Naive thymus-derived CD4-positive, alpha-beta T cell (primary cell): Measurements from ENCODE around the gene GLT6D1. TPM values are rescaled to one million over a fixed set of nuclear protein-coding genes. Genes with fewer than 3 reads are reported as not detected.

Source experiments
- ATAC-seq: fragments of 150-1000 bp; cut with Tn5 transposase; 2 replicates; pipeline ENCODE4 v1.10.0; 2021; ENCODE audit warnings: mild to moderate bottlenecking, moderate library complexity
- CTCF ChIA-PET: fragments of 350-600 bp; sonication (Branson Sonifier 250); formaldehyde crosslinking; loops from one replicate; lab custom pipeline; 2021; ENCODE audit warnings: antibody characterized with exemption; lab: Charles Lee
- POLR2A ChIA-PET: fragments of 350-600 bp; sonication (Branson Sonifier 250); formaldehyde crosslinking; loops from one replicate; lab custom pipeline; 2021; ENCODE audit warnings: antibody characterized with exemption, inconsistent platforms; lab: Charles Lee
- DNase-seq, 9 donors: peaks; one replicate each; pipeline versions ENCODE4 v3.0.0 to v3.0.0-alpha.2; 2020 to 2022; ENCODE audit warnings: mixed read lengths in 1 of 9
- H3K27ac ChIP-seq: one replicate; pipeline ENCODE4 v1.7.0; 2013; ENCODE audit warnings: mild to moderate bottlenecking, low read depth, low read length, moderate library complexity
- H3K27me3 ChIP-seq, 2 donors: one replicate each; pipeline ENCODE4 v1.7.0; 2013; ENCODE audit warnings: low read length in 2 of 2, mild to moderate bottlenecking in 2 of 2, moderate library complexity in 2 of 2; ENCODE audit not compliant: control insufficient read depth in 2 of 2, insufficient read depth in 2 of 2
- H3K36me3 ChIP-seq, 3 experiments: 1 replicate in 2 of 3; 2 replicates in 1 of 3; pipeline ENCODE4 v1.7.0; 2013; ENCODE audit warnings: low read length in 3 of 3, mild to moderate bottlenecking in 3 of 3, moderate library complexity in 1 of 3; ENCODE audit not compliant: insufficient read depth in 3 of 3, control insufficient read depth in 2 of 3
- H3K4me1 ChIP-seq, 2 donors: one replicate each; pipeline ENCODE4 v1.7.0; 2013; ENCODE audit warnings: low read length in 2 of 2, mild to moderate bottlenecking in 2 of 2, moderate library complexity in 1 of 2; ENCODE audit not compliant: control insufficient read depth in 2 of 2, insufficient read depth in 2 of 2
- H3K4me3 ChIP-seq: 2 replicates; pipeline ENCODE4 v1.7.0; 2013; ENCODE audit warnings: mild to moderate bottlenecking, low read length
- H3K9me3 ChIP-seq, 3 experiments: 1 replicate in 2 of 3; 2 replicates in 1 of 3; pipeline ENCODE4 v1.7.0; 2013; ENCODE audit warnings: low read length in 3 of 3; ENCODE audit not compliant: control insufficient read depth in 2 of 3
- H3K27ac Mint-ChIP-seq, 9 donors: one replicate each; pipeline ENCODE4 v1.8.0; 2020 to 2022; ENCODE audit warnings: mixed read lengths in 9 of 9, mild to moderate bottlenecking in 8 of 9, moderate library complexity in 5 of 9, inconsistent platforms in 2 of 9
- H3K27me3 Mint-ChIP-seq, 5 donors: one replicate each; pipeline ENCODE4 v1.8.0; 2021 to 2022; ENCODE audit warnings: mixed read lengths in 5 of 5, mild to moderate bottlenecking in 1 of 5
- H3K36me3 Mint-ChIP-seq, 5 donors: one replicate each; pipeline ENCODE4 v1.8.0; 2020 to 2022; ENCODE audit warnings: mixed read lengths in 5 of 5, mild to moderate bottlenecking in 3 of 5, inconsistent platforms in 1 of 5
- H3K4me1 Mint-ChIP-seq, 7 donors: one replicate each; pipeline ENCODE4 v1.8.0; 2020 to 2022; ENCODE audit warnings: mixed read lengths in 7 of 7, mild to moderate bottlenecking in 3 of 7, inconsistent platforms in 1 of 7
- H3K4me3 Mint-ChIP-seq, 10 donors: one replicate each; pipeline ENCODE4 v1.8.0; 2020 to 2022; ENCODE audit warnings: mild to moderate bottlenecking in 10 of 10, mixed read lengths in 10 of 10, moderate library complexity in 6 of 10, inconsistent platforms in 2 of 10
- H3K9me3 Mint-ChIP-seq, 11 donors: one replicate each; pipeline ENCODE4 v1.8.0; 2020 to 2022; ENCODE audit warnings: mixed read lengths in 11 of 11, mild to moderate bottlenecking in 4 of 11, inconsistent platforms in 1 of 11, moderate library complexity in 1 of 11
- intact Hi-C, 2 donors: fragments of 100-400 bp; cut with micrococcal nuclease; formaldehyde crosslinking; loops; one replicate each; pipeline ENCODE4 v1.15.1; 2023
- polyA plus RNA-seq, 2 donors: library from polyadenylated mRNA; unstranded; fragments of 300-500 nt; fragmentation: Illumina TruSeq; gene quantifications; one replicate each; pipeline ENCODE4 v1.2.3, GENCODE V29; 2021
- total RNA-seq, 6 experiments: library from RNA in 5 of 6; stranded (reverse) in 5 of 6; gene quantifications; 1 replicate in 5 of 6; 2 replicates in 1 of 6; pipeline ENCODE4 v1.2.3 and lab custom pipeline; 2021 to 2026

GLT6D1 gene
- total and polyA plus RNA-seq, 7 experiments from 2014 or later: not detected

DNA sequence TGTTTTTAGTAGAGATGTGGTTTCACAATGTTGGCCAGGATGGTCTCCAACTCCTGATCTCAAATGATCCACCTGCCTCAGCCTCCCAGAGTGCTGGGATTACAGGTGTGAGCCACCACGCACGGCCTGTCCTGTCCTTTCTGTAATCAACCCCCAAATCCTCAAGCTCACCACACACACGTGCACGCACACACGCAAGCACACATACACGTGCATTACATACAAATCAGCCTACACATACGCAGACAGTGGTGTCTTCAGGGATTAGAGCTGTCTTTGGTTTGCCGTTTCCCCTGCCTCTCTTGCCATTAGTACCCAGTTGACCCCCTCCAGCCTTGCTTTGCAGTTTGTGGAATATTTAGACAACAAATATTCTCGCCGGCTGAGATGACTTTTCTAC is 6.5 kb downstream of the GLT6D1 start:
- no peak overlapping the region for H3K27ac ChIP-seq
- intact Hi-C loops: no loop called here
- no peak overlapping the region for H3K4me3 Mint-ChIP-seq
- H3K36me3 Mint-ChIP-seq: no peaks in the 10 kb centered on the region
- no peaks in the 10 kb centered on the region for H3K4me1 Mint-ChIP-seq
- no peak for ATAC-seq
- H3K9me3 ChIP-seq: no peaks in the 10 kb centered on the region
- no peak overlapping the region for H3K4me3 ChIP-seq
- POLR2A ChIA-PET: no interaction called here
- H3K27ac Mint-ChIP-seq: no peak overlapping the region
- peaks cover 0 to 3% of the 10 kb centered on the region in 2 donors for H3K27me3 ChIP-seq
- DNase-seq: no peak
- H3K27me3 Mint-ChIP-seq: peaks cover 0 to 51% (median 37%) of the 10 kb centered on the region in 5 donors
- peaks cover 0 to 22% (median 9%) of the 10 kb centered on the region in 11 donors for H3K9me3 Mint-ChIP-seq
- CTCF ChIA-PET: no interaction called here
- no peaks in the 10 kb centered on the region for H3K36me3 ChIP-seq
- no peaks in the 10 kb centered on the region for H3K4me1 ChIP-seq

DNA sequence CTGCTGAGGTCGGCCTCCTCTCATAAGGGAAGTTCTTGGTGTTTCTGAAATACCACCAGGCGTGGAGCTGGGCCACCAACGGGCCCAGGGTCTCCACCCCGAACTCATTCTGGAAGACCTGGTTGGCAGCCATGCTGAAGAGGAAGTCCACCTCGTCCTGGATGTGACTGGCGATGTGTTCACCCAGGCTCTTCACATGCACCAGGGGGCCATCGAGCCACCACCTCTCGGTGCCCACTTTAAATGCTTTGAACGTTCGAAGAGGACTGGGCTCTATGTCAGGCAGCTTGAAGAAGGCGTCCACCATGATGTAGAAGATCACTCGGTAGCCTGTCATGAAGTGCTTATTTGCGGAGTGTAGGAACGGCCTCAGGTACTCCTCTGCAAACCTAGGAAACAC is 15.1 kb downstream of the GLT6D1 start:
- CTCF ChIA-PET: no interaction called here
- POLR2A ChIA-PET: no interaction called here
- no peak overlapping the region for H3K4me3 Mint-ChIP-seq
- no peak overlapping the region for H3K27ac ChIP-seq
- intact Hi-C loops: no loop called here
- no peaks in the 10 kb centered on the region for H3K27me3 ChIP-seq
- DNase-seq (no peak), ATAC-seq (no peak)
- H3K9me3 Mint-ChIP-seq: peaks cover 0 to 36% (median 10%) of the 10 kb centered on the region in 11 donors
- no peak overlapping the region for H3K27ac Mint-ChIP-seq
- no peaks in the 10 kb centered on the region for H3K4me1 ChIP-seq
- H3K36me3 ChIP-seq: no peaks in the 10 kb centered on the region
- peaks cover 0 to 6% (median 0%) of the 10 kb centered on the region in 5 donors for H3K36me3 Mint-ChIP-seq
- no peaks in the 10 kb centered on the region for H3K4me1 Mint-ChIP-seq
- H3K27me3 Mint-ChIP-seq: peaks cover 0 to 23% (median 10%) of the 10 kb centered on the region in 5 donors
- no peak overlapping the region for H3K4me3 ChIP-seq
- H3K9me3 ChIP-seq: peaks cover 0 to 5% (median 0%) of the 10 kb centered on the region in 3 experiments

DNA sequence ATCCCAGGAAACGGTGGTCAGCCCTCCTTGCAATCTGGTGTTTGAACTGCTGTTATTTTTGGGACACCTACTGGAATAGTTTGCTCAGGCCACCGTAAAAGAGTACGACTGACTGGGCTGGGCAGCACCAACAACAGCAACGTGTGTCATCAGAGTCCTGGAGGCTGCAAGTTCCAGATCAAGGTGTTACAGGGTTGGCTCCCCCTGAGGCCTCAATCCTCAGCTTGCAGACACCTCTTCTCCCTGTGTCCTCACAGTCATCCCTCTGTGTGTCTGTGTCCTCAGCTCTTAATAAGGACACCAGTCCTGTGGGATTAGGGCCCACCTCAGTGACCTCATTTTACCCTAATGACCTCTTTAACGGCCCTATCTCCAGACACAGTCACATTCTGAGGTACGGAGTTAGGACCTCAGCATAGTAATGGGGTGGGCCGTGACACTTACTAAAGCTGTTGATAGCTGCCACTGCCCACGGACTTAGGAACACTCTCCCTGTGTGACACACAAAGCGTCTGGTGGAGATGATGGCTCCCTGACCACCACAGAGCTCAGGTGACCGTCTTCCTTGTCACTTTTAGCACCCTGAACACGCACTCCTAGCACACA is 16.8 kb downstream of the GLT6D1 start:
- no peak overlapping the region for H3K27ac Mint-ChIP-seq
- intact Hi-C loops: no loop called here
- no peaks in the 10 kb centered on the region for H3K4me1 ChIP-seq
- H3K9me3 ChIP-seq: peaks cover 0 to 5% (median 0%) of the 10 kb centered on the region in 3 experiments
- ATAC-seq (no peak), DNase-seq (no peak)
- H3K4me3 ChIP-seq: no peak overlapping the region
- no peak overlapping the region for H3K4me3 Mint-ChIP-seq
- peaks cover 0 to 6% (median 0%) of the 10 kb centered on the region in 5 donors for H3K36me3 Mint-ChIP-seq
- no peaks in the 10 kb centered on the region for H3K27me3 ChIP-seq
- no peaks in the 10 kb centered on the region for H3K4me1 Mint-ChIP-seq
- peaks cover 0 to 20% (median 10%) of the 10 kb centered on the region in 5 donors for H3K27me3 Mint-ChIP-seq
- ChIA-PET POLR2A (no interaction called here), CTCF (no interaction called here)
- H3K27ac ChIP-seq: no peak overlapping the region
- peaks cover 0 to 19% (median 7%) of the 10 kb centered on the region in 11 donors for H3K9me3 Mint-ChIP-seq
- no peaks in the 10 kb centered on the region for H3K36me3 ChIP-seq

DNA sequence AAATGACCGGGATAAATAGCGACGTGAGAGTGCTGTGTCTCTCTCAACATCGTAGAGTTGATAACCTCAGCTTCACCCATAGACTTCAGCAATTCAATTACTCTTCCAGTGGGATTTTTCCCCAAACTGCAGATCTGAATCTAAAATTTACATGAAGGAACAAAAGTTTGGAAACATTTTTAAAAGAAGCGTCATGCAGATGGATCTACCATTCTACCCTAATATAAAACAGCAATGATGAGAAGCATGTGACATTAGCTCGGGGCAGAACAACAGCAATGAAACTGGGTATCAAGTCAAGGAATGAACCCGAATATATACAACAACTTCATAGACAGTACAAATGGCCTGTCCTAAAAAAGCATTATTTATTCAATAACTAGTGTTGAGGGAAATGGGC is 18.8 kb downstream of the GLT6D1 start:
- intact Hi-C loops: no loop called here
- H3K36me3 ChIP-seq: no peaks in the 10 kb centered on the region
- H3K9me3 Mint-ChIP-seq: peaks cover 0 to 2% (median 0%) of the 10 kb centered on the region in 11 donors

DNA sequence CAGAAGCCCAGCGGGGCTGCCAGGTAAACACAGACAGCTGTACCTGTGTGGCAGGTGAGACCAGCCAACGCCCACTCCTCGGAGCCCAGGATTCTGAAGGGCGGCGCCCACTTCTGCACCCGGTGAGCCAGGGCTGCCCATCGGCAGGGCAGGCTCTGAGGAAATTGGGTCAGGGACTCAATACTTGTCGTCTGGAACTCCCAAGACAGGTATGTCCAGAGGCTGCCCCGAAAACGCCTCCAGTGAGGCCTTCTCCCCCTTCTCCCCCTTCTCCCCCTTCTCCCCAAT is 19.8 kb downstream of the GLT6D1 start:
- CTCF ChIA-PET: no interaction called here
- no peaks in the 10 kb centered on the region for H3K36me3 Mint-ChIP-seq
- H3K27me3 Mint-ChIP-seq: peaks cover 0 to 14% (median 7%) of the 10 kb centered on the region in 5 donors
- no peaks in the 10 kb centered on the region for H3K4me1 Mint-ChIP-seq
- ATAC-seq (no peak), DNase-seq (no peak)
- no peaks in the 10 kb centered on the region for H3K36me3 ChIP-seq
- H3K9me3 ChIP-seq: no peaks in the 10 kb centered on the region
- intact Hi-C loops: no loop called here
- no peak overlapping the region for H3K27ac Mint-ChIP-seq
- peaks cover 0 to 1% (median 0%) of the 10 kb centered on the region in 11 donors for H3K9me3 Mint-ChIP-seq
- no peak overlapping the region for H3K27ac ChIP-seq
- H3K4me3 Mint-ChIP-seq: no peak overlapping the region
- H3K4me3 ChIP-seq: no peak overlapping the region
- H3K4me1 ChIP-seq: no peaks in the 10 kb centered on the region
- POLR2A ChIA-PET: no interaction called here
- no peaks in the 10 kb centered on the region for H3K27me3 ChIP-seq

More for the DNA sequence above, 18.8 kb downstream of the GLT6D1 start:
- H3K27ac ChIP-seq: no peak overlapping the region
- H3K4me1 Mint-ChIP-seq: no peaks in the 10 kb centered on the region
- no peaks in the 10 kb centered on the region for H3K27me3 ChIP-seq
- ATAC-seq: no peak
- H3K27me3 Mint-ChIP-seq: peaks cover 0 to 14% (median 7%) of the 10 kb centered on the region in 5 donors
- H3K9me3 ChIP-seq: no peaks in the 10 kb centered on the region
- no peaks in the 10 kb centered on the region for H3K36me3 Mint-ChIP-seq
- H3K27ac Mint-ChIP-seq: no peak overlapping the region
- DNase-seq: no peak
- CTCF ChIA-PET: no interaction called here
- H3K4me3 ChIP-seq: no peak overlapping the region
- H3K4me3 Mint-ChIP-seq: no peak overlapping the region
- POLR2A ChIA-PET: no interaction called here
- H3K4me1 ChIP-seq: no peaks in the 10 kb centered on the region

DNA sequence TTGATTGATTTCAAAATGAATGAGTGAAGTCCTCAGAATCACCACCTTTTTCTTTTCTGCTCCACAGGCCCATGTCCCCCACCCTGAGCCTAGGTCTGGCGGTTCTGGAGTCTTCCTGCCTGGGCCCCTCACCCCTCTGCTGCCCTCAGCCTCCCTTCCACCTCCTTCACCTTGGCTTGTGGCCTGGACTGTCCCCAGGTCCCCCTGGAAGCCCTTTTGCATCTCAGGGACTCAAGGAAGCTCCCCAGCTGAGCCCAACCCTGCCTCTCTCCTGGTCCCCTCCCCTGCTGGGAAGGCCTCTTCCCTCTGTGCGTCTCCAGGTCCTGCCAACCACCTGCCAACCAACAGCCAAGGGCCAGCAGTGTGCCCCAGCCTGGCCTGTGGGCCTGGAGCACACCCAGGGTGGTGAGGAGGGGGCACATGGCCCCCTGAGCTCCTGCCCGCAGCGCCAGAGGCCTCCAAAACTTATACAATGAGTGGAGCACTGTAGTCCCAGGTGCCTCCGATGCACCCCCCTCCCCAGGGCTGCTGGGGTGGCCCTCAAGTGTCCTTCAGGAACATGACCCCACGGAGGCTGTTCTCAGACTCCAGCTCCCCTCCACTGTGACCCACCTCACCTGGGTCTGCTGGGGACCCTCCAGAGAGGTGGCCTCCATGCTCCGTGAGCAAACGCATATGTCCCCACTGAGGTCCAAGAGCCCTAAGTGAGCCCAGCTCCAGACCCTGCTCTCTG is 20.3 kb downstream of the GLT6D1 start:
- no peak overlapping the region for H3K4me3 Mint-ChIP-seq
- peaks cover 0 to 1% (median 0%) of the 10 kb centered on the region in 11 donors for H3K9me3 Mint-ChIP-seq
- Histone ChIP-seq H3K27me3 (no peaks in the 10 kb centered on the region), H3K27ac (no peak overlapping the region), H3K9me3 (no peaks in the 10 kb centered on the region), H3K36me3 (no peaks in the 10 kb centered on the region), H3K4me1 (no peaks in the 10 kb centered on the region), H3K4me3 (no peak overlapping the region)
- H3K4me1 Mint-ChIP-seq: no peaks in the 10 kb centered on the region
- no peaks in the 10 kb centered on the region for H3K36me3 Mint-ChIP-seq
- peaks cover 0 to 14% (median 6%) of the 10 kb centered on the region in 5 donors for H3K27me3 Mint-ChIP-seq
- intact Hi-C loops: no loop called here
- ChIA-PET CTCF (no interaction called here), POLR2A (no interaction called here)
- ATAC-seq (no peak), DNase-seq (no peak)
- no peak overlapping the region for H3K27ac Mint-ChIP-seq

DNA sequence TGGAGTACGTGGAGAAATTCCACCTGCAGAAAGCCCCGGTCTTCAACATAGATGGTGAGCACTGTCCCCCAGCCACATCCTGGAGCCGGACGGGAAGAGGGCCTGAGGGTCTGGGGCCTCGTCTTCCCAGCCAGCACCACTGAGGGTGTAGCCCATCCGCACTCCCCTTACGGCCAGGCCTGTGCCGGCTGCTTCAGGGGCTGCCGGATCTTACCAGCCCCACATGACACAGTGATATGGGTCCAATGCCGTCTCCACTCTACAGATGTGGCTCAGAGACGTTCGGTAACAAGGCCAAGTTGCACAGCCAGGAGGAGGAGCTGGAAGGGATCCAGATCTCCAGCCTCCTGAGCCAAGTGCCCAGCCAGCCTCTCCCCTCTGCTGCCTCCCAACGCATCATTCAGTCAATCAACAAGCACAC is 21.3 kb downstream of the GLT6D1 start:
- ATAC-seq: no peak
- Histone ChIP-seq H3K4me3 (no peak overlapping the region), H3K9me3 (no peaks in the 10 kb centered on the region), H3K36me3 (no peaks in the 10 kb centered on the region), H3K27me3 (no peaks in the 10 kb centered on the region), H3K4me1 (no peaks in the 10 kb centered on the region), H3K27ac (no peak overlapping the region)
- H3K27ac Mint-ChIP-seq: no peak overlapping the region
- DNase-seq: no peak
- CTCF ChIA-PET: no interaction called here
- H3K27me3 Mint-ChIP-seq: peaks cover 0 to 14% (median 4%) of the 10 kb centered on the region in 5 donors
- H3K9me3 Mint-ChIP-seq: peaks cover 0 to 1% (median 0%) of the 10 kb centered on the region in 11 donors
- POLR2A ChIA-PET: no interaction called here
- no peak overlapping the region for H3K4me3 Mint-ChIP-seq
- H3K4me1 Mint-ChIP-seq: no peaks in the 10 kb centered on the region
- intact Hi-C loops: no loop called here
- no peaks in the 10 kb centered on the region for H3K36me3 Mint-ChIP-seq
